Prostate gland (tissue), 2 donors: ENCODE measurements around the gene SDR39U1. TPM values are rescaled to one million over a fixed set of nuclear protein-coding genes. Genes with fewer than 3 reads are reported as not detected.

Source experiments
- DNase-seq: peaks from one replicate; pipeline ENCODE4 v3.0.0-alpha.2; 2019; ENCODE audit warnings: low spot score
- H3K27ac ChIP-seq, 2 donors: fragments of 200-600 bp; sonication (generic); 2 replicates each; pipeline ENCODE4 v1.5.1; 2017 to 2019
- H3K27me3 ChIP-seq: fragments of 200-600 bp; sonication (generic); replicated peaks from 2 replicates; pipeline ENCODE4 v1.5.1; 2019; ENCODE audit not compliant: insufficient read depth
- H3K36me3 ChIP-seq, 2 donors: fragments of 200-600 bp; sonication (generic); 1 replicate in 1 of 2; 2 replicates in 1 of 2; pipeline versions ENCODE4 v1.5.1 to v1.8.1; 2017 to 2019
- H3K4me1 ChIP-seq: fragments of 200-600 bp; sonication (generic); replicated peaks from 2 replicates; pipeline ENCODE4 v1.5.1; 2019
- H3K4me3 ChIP-seq, 2 donors: fragments of 200-600 bp; sonication (generic); 2 replicates each; pipeline ENCODE4 v1.5.1; 2017 to 2019
- H3K9me3 ChIP-seq: fragments of 200-600 bp; sonication (generic); 2 replicates; pipeline ENCODE4 v1.5.1; 2017
- CTCF ChIP-seq, 4 experiments: fragments of 200-600 bp in 2 of 4; fragments of 450-650 bp in 2 of 4; sonication (generic) in 2 of 4; IDR thresholded peaks; 1 replicate in 3 of 4; 2 replicates in 1 of 4; pipeline ENCODE4 v1.5.1; 2016 to 2019; ENCODE audit warnings: antibody characterized with exemption in 4 of 4, mild to moderate bottlenecking in 2 of 4, moderate library complexity in 2 of 4
- POLR2A ChIP-seq: fragments of 450-650 bp; IDR thresholded peaks from one replicate; pipeline ENCODE4 v1.6.1; 2016; ENCODE audit warnings: antibody characterized with exemption, mild to moderate bottlenecking
- POLR2AphosphoS5 ChIP-seq: sonication (generic); formaldehyde crosslinking; IDR thresholded peaks from one replicate; pipeline ENCODE4 v1.6.1; 2017; ENCODE audit warnings: antibody characterized with exemption
- WGBS: methylation state at CpG from one replicate; pipeline ENCODE4 v1.1.5; 2018; 5-methylcytosine and 5-hydroxymethylcytosine counted together
- intact Hi-C: fragments of 100-400 bp; cut with DNase I; formaldehyde crosslinking; loops from one replicate; pipeline ENCODE4 v1.14.2; 2022
- total RNA-seq, 2 donors: library from RNA; depleted of rRNA; stranded (reverse); fragments of >200 nt; gene quantifications; one replicate each; pipeline ENCODE4 v1.1.0, GENCODE V29; 2016

The SDR39U1 gene
- total RNA-seq, 2 donors from 2014 or later = 49.5 to 64.4 TPM

GRCh38 chr14:24422694-24423601 lies 19.6 kb downstream of the SDR39U1 start:
- no peak overlapping the region for H3K4me3 ChIP-seq
- H3K4me1 ChIP-seq = no peaks in the 10 kb centered on the region
- 78% methylated on average over 12 of the region's 12 CpGs for WGBS
- H3K27me3 ChIP-seq = no peaks in the 10 kb centered on the region
- no peak for TF ChIP-seq POLR2A
- no peak for TF ChIP-seq CTCF (IDR thresholded peaks at IDR 0.05)
- TF ChIP-seq POLR2AphosphoS5 = no peak
- H3K9me3 ChIP-seq = no peaks in the 10 kb centered on the region
- no peaks in the 10 kb centered on the region for H3K36me3 ChIP-seq
- intact Hi-C loops = no loop called here
- H3K27ac ChIP-seq = no peak overlapping the region
- no peak for DNase-seq

GRCh38 chr14:24422261-24422660 lies 20.3 kb downstream of the SDR39U1 start:
- Histone ChIP-seq H3K27me3 (no peaks in the 10 kb centered on the region), H3K36me3 (no peaks in the 10 kb centered on the region), H3K9me3 (no peaks in the 10 kb centered on the region), H3K4me3 (no peak overlapping the region), H3K27ac (no peak overlapping the region), H3K4me1 (no peaks in the 10 kb centered on the region)
- DNase-seq = no peak
- intact Hi-C loops = no loop called here
- 73% methylated on average over 4 of the region's 4 CpGs for WGBS
- TF ChIP-seq POLR2AphosphoS5 (no peak), CTCF (IDR thresholded peaks at IDR 0.05) (no peak), POLR2A (no peak)

GRCh38 chr14:24418492-24418873 lies 24.1 kb downstream of the SDR39U1 start:
- no peaks in the 10 kb centered on the region for H3K36me3 ChIP-seq
- TF ChIP-seq CTCF (IDR thresholded peaks at IDR 0.05) = no peak
- peak; percentile 30 for TF ChIP-seq POLR2AphosphoS5
- intact Hi-C loops = no loop called here
- no peaks in the 10 kb centered on the region for H3K9me3 ChIP-seq
- no peaks in the 10 kb centered on the region for H3K4me1 ChIP-seq
- H3K27me3 ChIP-seq = no peaks in the 10 kb centered on the region
- no peak for DNase-seq
- 32% methylated on average over 6 of the region's 6 CpGs for WGBS
- H3K4me3 ChIP-seq = no peak overlapping the region
- H3K27ac ChIP-seq = no peak overlapping the region

GRCh38 chr14:24417832-24418491 lies 24.6 kb downstream of the SDR39U1 start:
- H3K9me3 ChIP-seq = no peaks in the 10 kb centered on the region
- TF ChIP-seq CTCF (IDR thresholded peaks at IDR 0.05) (no peak), POLR2A (no peak), POLR2AphosphoS5 (no peak)
- no peak for DNase-seq
- no peak overlapping the region for H3K4me3 ChIP-seq
- no peak overlapping the region for H3K27ac ChIP-seq
- 70% methylated on average over 6 of the region's 6 CpGs for WGBS
- H3K36me3 ChIP-seq = no peaks in the 10 kb centered on the region
- intact Hi-C loops = no loop called here
- H3K27me3 ChIP-seq = no peaks in the 10 kb centered on the region
- H3K4me1 ChIP-seq = no peaks in the 10 kb centered on the region
